CD4-positive, alpha-beta T cell (primary cell): ENCODE results near the gene KCNK4. TPM values are rescaled to one million over a fixed set of nuclear protein-coding genes. Genes with fewer than 3 reads are reported as not detected.

Experiments
- ATAC-seq: fragments of 200-7000 bp; cut with Tn5 transposase; one replicate; pipeline ENCODE4 v1.10.0; 2022; ENCODE audit warnings: mild to moderate bottlenecking; ENCODE audit not compliant: poor library complexity
- CTCF ChIA-PET: fragments of 350-600 bp; sonication (Branson Sonifier 250); formaldehyde crosslinking; loops from one replicate; lab custom pipeline; 2021; ENCODE audit warnings: antibody characterized with exemption, inconsistent platforms; lab: Charles Lee
- POLR2A ChIA-PET: fragments of 350-600 bp; sonication (Branson Sonifier 250); formaldehyde crosslinking; loops from one replicate; lab custom pipeline; 2021; ENCODE audit warnings: antibody characterized with exemption, inconsistent platforms; lab: Charles Lee
- DNase-seq, 14 experiments: peaks; one replicate each; pipeline ENCODE4 v3.0.0-alpha.2; 2013 to 2020; ENCODE audit warnings: mixed read lengths in 2 of 14
- H3K27ac ChIP-seq, 2 donors: one replicate each; pipeline versions ENCODE4 v1.5.1 to v1.7.0; 2013; ENCODE audit warnings: low read length in 2 of 2, low read depth in 1 of 2, mild to moderate bottlenecking in 1 of 2
- H3K27me3 ChIP-seq, 2 experiments: 1 replicate in 1 of 2; 2 replicates in 1 of 2; pipeline versions ENCODE4 v1.6.1 to v1.7.0; 2013; ENCODE audit warnings: low read length in 2 of 2, control low read depth in 1 of 2, mild to moderate bottlenecking in 1 of 2, moderate library complexity in 1 of 2; ENCODE audit not compliant: insufficient read depth in 2 of 2, control insufficient read depth in 1 of 2
- H3K36me3 ChIP-seq: one replicate; pipeline ENCODE4 v1.6.1; 2013; ENCODE audit warnings: low read length, control low read depth; ENCODE audit not compliant: insufficient read depth
- H3K4me1 ChIP-seq: one replicate; pipeline ENCODE4 v1.6.1; 2013; ENCODE audit warnings: low read length, control low read depth; ENCODE audit not compliant: insufficient read depth
- H3K4me3 ChIP-seq: one replicate; pipeline ENCODE4 v1.5.1; 2013; ENCODE audit warnings: mild to moderate bottlenecking, low read length, moderate library complexity
- H3K9me3 ChIP-seq, 2 experiments: 1 replicate in 1 of 2; 2 replicates in 1 of 2; pipeline versions ENCODE4 v1.6.1 to v1.7.0; 2013; ENCODE audit warnings: low read length in 2 of 2, mild to moderate bottlenecking in 2 of 2, control low read depth in 1 of 2, moderate library complexity in 1 of 2; ENCODE audit not compliant: control insufficient read depth in 1 of 2, insufficient read depth in 1 of 2
- H3K27ac Mint-ChIP-seq: one replicate; pipeline ENCODE4 v1.8.0; 2020; ENCODE audit warnings: mixed read lengths
- H3K27me3 Mint-ChIP-seq: one replicate; pipeline ENCODE4 v1.8.0; 2021; ENCODE audit warnings: mixed read lengths
- H3K36me3 Mint-ChIP-seq: one replicate; pipeline ENCODE4 v1.8.0; 2021; ENCODE audit warnings: low read depth, mixed read lengths
- H3K4me1 Mint-ChIP-seq: one replicate; pipeline ENCODE4 v1.8.0; 2021; ENCODE audit warnings: low read depth, mixed read lengths
- H3K4me3 Mint-ChIP-seq: one replicate; pipeline ENCODE4 v1.8.0; 2020; ENCODE audit warnings: mild to moderate bottlenecking, mixed read lengths
- H3K9me3 Mint-ChIP-seq: one replicate; pipeline ENCODE4 v1.8.0; 2020; ENCODE audit warnings: mixed read lengths
- intact Hi-C, 2 experiments: fragments of 100-400 bp; cut with DNase I in 1 of 2; cut with micrococcal nuclease in 1 of 2; formaldehyde crosslinking; loops; one replicate each; pipeline versions ENCODE4 v1.15.1 to v1.9.0; 2023 to 2025; cut with DNase I, micrococcal nuclease
- total RNA-seq, 174 experiments: library from RNA in 2 of 174; stranded (reverse) in 2 of 174; gene quantifications; one replicate each; pipeline ENCODE4 v1.2.3 and lab custom pipeline; 2021 to 2026
- TF ChIP-seq, protein P1 (sequence below): fragments of 200-600 bp; IDR thresholded peaks from one replicate; pipeline ENCODE4 v1.8.0; 2022; ENCODE audit warnings: antibody characterized with exemption, mild to moderate bottlenecking

Gene KCNK4
- total RNA-seq, 2 experiments from 2014 or later, result 0.14 TPM; not detected in 1

DNA sequence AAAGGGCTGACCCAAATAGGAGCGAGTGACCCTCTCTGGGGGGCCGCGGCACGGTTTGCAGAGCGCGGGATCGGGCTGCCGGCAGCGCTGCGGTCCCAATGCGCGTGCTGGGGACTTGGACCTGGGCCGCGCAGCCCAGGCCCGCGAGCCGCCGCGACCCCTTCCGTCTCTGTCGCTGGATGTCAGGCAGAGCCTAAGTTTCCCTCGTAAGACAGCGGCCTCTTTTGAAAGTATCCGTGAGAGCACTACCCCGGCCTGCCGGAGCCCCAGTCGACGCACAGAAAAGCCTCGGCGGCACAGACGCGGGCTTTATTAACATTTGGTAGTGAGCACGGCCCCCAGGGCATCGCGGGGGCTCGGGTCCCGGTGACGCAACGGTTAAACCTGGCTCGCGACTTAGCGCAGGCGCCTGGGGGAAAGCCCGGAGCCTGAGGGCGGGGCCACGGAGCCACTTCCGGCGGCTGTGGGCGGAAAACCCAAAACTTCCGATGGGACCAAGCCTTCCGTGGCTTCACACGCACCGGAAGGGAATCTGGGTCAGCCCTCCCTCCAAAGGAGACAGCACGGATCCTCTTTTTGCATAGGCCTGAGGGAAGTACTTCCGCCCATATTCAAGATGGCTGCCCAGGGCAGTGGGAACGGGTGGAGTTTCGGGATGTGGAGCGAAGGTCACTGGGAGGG is 21.4 kb upstream of the KCNK4 start:
- no peaks in the 10 kb centered on the region for H3K36me3 ChIP-seq
- H3K9me3 ChIP-seq, result no peaks in the 10 kb centered on the region
- H3K4me1 ChIP-seq, result peaks cover 43% of the 10 kb centered on the region
- peak overlapping the region; percentile 99 for H3K27ac Mint-ChIP-seq
- CTCF ChIA-PET, result interaction anchor here (0.7 to 3.4 kb wide), 10 partner anchors 23 to 84 kb away, joined by 3 to 19 read pairs (median 6); partner anchors contain the start of genes ESRRA, PPP1R14B, PRDX5 and STIP1
- H3K36me3 Mint-ChIP-seq, result peaks cover 20% of the 10 kb centered on the region
- no peaks in the 10 kb centered on the region for H3K9me3 Mint-ChIP-seq
- peaks cover 5% of the 10 kb centered on the region for H3K27me3 Mint-ChIP-seq
- H3K4me1 Mint-ChIP-seq, result peaks cover 32% of the 10 kb centered on the region
- DNase-seq (peak; percentile 94 to 99 (median 96)), ATAC-seq (peak; percentile 68)
- H3K27me3 ChIP-seq, result no peaks in the 10 kb centered on the region
- peak overlapping the region; percentile 92 to 99 for H3K27ac ChIP-seq
- POLR2A ChIA-PET, result interaction anchor here (0.7 to 6.6 kb wide), 21 partner anchors 14 to 1430 kb away, joined by 3 to 125 read pairs (median 16); partner anchors contain the start of genes BAD, CATSPERZ, CCDC88B and DNAJC4
- intact Hi-C loops, result loop anchor here (1.0 to 5.0 kb wide), 10 partner anchors 16 to 64 kb away; partner anchors contain the start of genes GPR137 (in 2 of the 2), TRMT112 (in 2 of the 2), DNAJC4 (in 1 of the 2) and ESRRA (in 1 of the 2)
- peak overlapping the region; percentile 94 for H3K4me3 Mint-ChIP-seq
- TF ChIP-seq, protein P1, sequence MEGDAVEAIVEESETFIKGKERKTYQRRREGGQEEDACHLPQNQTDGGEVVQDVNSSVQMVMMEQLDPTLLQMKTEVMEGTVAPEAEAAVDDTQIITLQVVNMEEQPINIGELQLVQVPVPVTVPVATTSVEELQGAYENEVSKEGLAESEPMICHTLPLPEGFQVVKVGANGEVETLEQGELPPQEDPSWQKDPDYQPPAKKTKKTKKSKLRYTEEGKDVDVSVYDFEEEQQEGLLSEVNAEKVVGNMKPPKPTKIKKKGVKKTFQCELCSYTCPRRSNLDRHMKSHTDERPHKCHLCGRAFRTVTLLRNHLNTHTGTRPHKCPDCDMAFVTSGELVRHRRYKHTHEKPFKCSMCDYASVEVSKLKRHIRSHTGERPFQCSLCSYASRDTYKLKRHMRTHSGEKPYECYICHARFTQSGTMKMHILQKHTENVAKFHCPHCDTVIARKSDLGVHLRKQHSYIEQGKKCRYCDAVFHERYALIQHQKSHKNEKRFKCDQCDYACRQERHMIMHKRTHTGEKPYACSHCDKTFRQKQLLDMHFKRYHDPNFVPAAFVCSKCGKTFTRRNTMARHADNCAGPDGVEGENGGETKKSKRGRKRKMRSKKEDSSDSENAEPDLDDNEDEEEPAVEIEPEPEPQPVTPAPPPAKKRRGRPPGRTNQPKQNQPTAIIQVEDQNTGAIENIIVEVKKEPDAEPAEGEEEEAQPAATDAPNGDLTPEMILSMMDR, result no peak
- H3K4me3 ChIP-seq, result peak overlapping the region; percentile 97

DNA sequence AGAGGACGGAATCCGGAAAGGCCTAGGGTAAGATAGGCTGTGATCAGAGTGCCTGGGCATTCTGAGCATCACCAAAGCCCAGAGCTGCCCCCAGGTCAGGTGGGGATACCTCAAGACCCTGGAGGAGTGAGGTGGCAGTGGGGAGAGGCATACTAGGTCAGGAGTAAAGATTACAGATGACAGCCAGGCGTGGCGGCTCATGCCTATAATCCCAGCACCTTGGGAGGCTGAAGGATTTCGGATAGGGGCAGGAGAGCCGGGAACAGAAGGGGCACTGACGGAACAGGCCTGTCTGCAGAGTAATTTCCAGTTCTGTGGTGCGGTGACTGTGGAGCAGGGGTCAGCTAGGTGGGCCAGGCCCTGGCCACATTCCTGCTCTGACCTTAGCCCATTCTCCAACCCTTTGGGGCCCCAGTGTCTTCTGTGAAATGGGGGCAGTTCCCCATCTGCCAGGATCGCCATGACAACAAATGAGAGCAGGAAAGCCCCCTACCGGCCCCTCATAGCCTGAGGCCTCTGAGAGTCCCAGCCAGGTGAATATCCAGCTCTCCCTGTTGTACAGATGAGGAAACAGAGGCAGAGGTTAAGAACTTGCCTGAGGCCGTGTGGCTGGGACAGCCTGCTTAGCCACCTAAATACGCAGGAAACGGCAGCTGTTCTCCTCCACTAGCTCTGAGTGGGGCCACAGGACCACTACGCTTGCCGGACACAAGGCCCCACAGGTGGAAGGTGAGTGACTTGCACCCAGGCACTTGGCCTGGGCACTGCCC is 15.9 kb upstream of the KCNK4 start:
- Mint-ChIP-seq H3K9me3 (no peaks in the 10 kb centered on the region), H3K36me3 (peaks cover 19% of the 10 kb centered on the region), H3K4me3 (peak overlapping the region; percentile 25), H3K4me1 (peaks cover 12% of the 10 kb centered on the region), H3K27ac (no peak overlapping the region), H3K27me3 (peaks cover 3% of the 10 kb centered on the region)
- Histone ChIP-seq H3K27me3 (no peaks in the 10 kb centered on the region), H3K4me1 (peaks cover 21% of the 10 kb centered on the region), H3K27ac (no peak overlapping the region), H3K4me3 (no peak overlapping the region), H3K9me3 (no peaks in the 10 kb centered on the region), H3K36me3 (peaks cover 22% of the 10 kb centered on the region)
- TF ChIP-seq, protein P1, result no peak
- ChIA-PET CTCF (interaction anchor here (0.6 to 1.6 kb wide), 4 partner anchors 24 to 1452 kb away, joined by 3 to 5 read pairs (median 3); partner anchors contain the start of gene PLCB3), POLR2A (interaction anchor here (1.0 kb wide), 1 partner anchor 68 kb away, joined by 3 read pairs; no protein-coding TSS in a partner anchor)
- no peak for ATAC-seq
- intact Hi-C loops, result no loop called here
- no peak for DNase-seq

DNA sequence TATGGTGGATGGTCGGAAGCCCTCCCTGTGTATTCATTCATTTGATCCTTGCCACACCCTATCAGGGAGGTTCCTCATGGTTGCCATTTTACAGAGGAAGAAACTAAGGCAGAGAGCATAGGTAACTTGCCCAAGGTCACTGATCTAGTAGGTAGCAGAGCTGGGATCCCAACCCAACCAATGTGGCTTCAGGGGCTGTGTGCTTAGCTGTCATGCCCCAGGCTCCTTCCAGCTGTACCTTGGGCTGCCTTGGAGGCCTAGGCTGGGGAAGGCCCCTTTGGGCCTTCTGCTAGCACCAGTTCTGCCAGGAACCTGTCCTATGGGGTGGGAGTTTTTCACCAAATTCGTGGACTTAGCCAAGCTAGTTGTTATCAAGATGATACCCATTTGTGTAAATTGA is 15.3 kb upstream of the KCNK4 start:
- Mint-ChIP-seq H3K4me1 (peaks cover 9% of the 10 kb centered on the region), H3K36me3 (peaks cover 13% of the 10 kb centered on the region), H3K27me3 (no peaks in the 10 kb centered on the region), H3K9me3 (no peaks in the 10 kb centered on the region), H3K4me3 (no peak overlapping the region), H3K27ac (no peak overlapping the region)
- Histone ChIP-seq H3K36me3 (peaks cover 22% of the 10 kb centered on the region), H3K4me1 (peaks cover 15% of the 10 kb centered on the region), H3K4me3 (no peak overlapping the region), H3K27me3 (no peaks in the 10 kb centered on the region), H3K9me3 (no peaks in the 10 kb centered on the region), H3K27ac (no peak overlapping the region)
- DNase-seq (no peak), ATAC-seq (no peak)
- TF ChIP-seq, protein P1, result no peak
- ChIA-PET POLR2A (interaction anchor here (1.0 kb wide), 1 partner anchor 68 kb away, joined by 3 read pairs; no protein-coding TSS in a partner anchor), CTCF (interaction anchor here (1.3 to 1.6 kb wide), 3 partner anchors 24 to 29 kb away, joined by 3 to 5 read pairs (median 3); partner anchors contain the start of gene PLCB3)
- intact Hi-C loops, result no loop called here
